Neural progenitor cell (in vitro differentiated cells): ENCODE data around the gene APOL5. TPM values are rescaled to one million over a fixed set of nuclear protein-coding genes. Genes with fewer than 3 reads are reported as not detected.

Source experiments
- DNase-seq: peaks from one replicate; pipeline ENCODE4 v3.0.0-alpha.2; 2016; ENCODE audit warnings: low spot score
- H2AFZ ChIP-seq: fragments of 200-600 bp; sonication (generic); replicated peaks from 2 replicates; pipeline ENCODE4 v1.6.1; 2016; ENCODE audit warnings: antibody characterized with exemption
- H3F3A ChIP-seq: fragments of 200-600 bp; sonication (generic); 2 replicates; pipeline ENCODE4 v1.6.1; 2016; ENCODE audit warnings: antibody characterized with exemption, low read depth
- H3K27ac ChIP-seq: fragments of 200-600 bp; sonication (generic); 2 replicates; pipeline ENCODE4 v1.5.1; 2016; ENCODE audit warnings: mild to moderate bottlenecking
- H3K27me3 ChIP-seq: fragments of 200-600 bp; sonication (generic); 2 replicates; pipeline ENCODE4 v1.6.1; 2016; ENCODE audit warnings: mild to moderate bottlenecking, moderate library complexity
- H3K36me3 ChIP-seq: fragments of 200-600 bp; sonication (generic); 2 replicates; pipeline ENCODE4 v1.5.1; 2016
- H3K4me1 ChIP-seq: fragments of 200-600 bp; sonication (generic); 2 replicates; pipeline ENCODE4 v1.6.1; 2016; ENCODE audit warnings: mixed run types
- H3K4me2 ChIP-seq: fragments of 200-600 bp; sonication (generic); 2 replicates; pipeline ENCODE4 v1.6.1; 2016
- H3K4me3 ChIP-seq: fragments of 200-600 bp; sonication (generic); 2 replicates; pipeline ENCODE4 v1.5.1; 2016
- H3K79me2 ChIP-seq: fragments of 200-600 bp; sonication (generic); 2 replicates; pipeline ENCODE4 v1.6.1; 2016; ENCODE audit warnings: low read depth
- H3K9ac ChIP-seq: fragments of 200-600 bp; sonication (generic); 2 replicates; pipeline ENCODE4 v1.6.1; 2016
- H3K9me3 ChIP-seq: fragments of 200-600 bp; sonication (generic); 2 replicates; pipeline ENCODE4 v1.5.1; 2016; ENCODE audit warnings: low read depth
- H4K20me1 ChIP-seq: fragments of 200-600 bp; sonication (generic); 2 replicates; pipeline ENCODE4 v1.6.1; 2016; ENCODE audit warnings: low read depth
- H3K27ac Mint-ChIP-seq: 3 replicates; pipeline ENCODE4 v1.8.0; 2021; ENCODE audit warnings: mixed read lengths
- H3K27me3 Mint-ChIP-seq: 2 replicates; pipeline ENCODE4 v1.8.0; 2022; ENCODE audit warnings: low read depth, mild to moderate bottlenecking, inconsistent platforms, moderate library complexity, mixed read lengths; ENCODE audit not compliant: insufficient read depth
- H3K36me3 Mint-ChIP-seq: 3 replicates; pipeline ENCODE4 v1.8.0; 2021; ENCODE audit warnings: mixed read lengths
- H3K4me1 Mint-ChIP-seq: 3 replicates; pipeline ENCODE4 v1.8.0; 2021; ENCODE audit warnings: mixed read lengths
- H3K4me3 Mint-ChIP-seq: 3 replicates; pipeline ENCODE4 v1.8.0; 2021; ENCODE audit warnings: mild to moderate bottlenecking, moderate library complexity, mixed read lengths
- H3K9me3 Mint-ChIP-seq: 3 replicates; pipeline ENCODE4 v1.8.0; 2020; ENCODE audit warnings: mixed read lengths
- CTCF ChIP-seq: fragments of 200-600 bp; sonication (generic); IDR thresholded peaks from 2 replicates; pipeline ENCODE4 v1.5.1; 2017; ENCODE audit warnings: antibody characterized with exemption, mild to moderate bottlenecking
- EZH2 ChIP-seq: fragments of 200-600 bp; sonication (generic); IDR thresholded peaks from 2 replicates; pipeline ENCODE4 v1.6.1; 2017; ENCODE audit warnings: antibody characterized with exemption, mild to moderate bottlenecking, moderate library complexity
- EZH2phosphoT487 ChIP-seq: fragments of 200-600 bp; sonication (generic); IDR thresholded peaks from 2 replicates; pipeline ENCODE4 v1.6.1; 2017; ENCODE audit warnings: antibody characterized with exemption
- total RNA-seq: library from RNA; depleted of rRNA; stranded (reverse); fragments of >200 nt; gene quantifications from 2 replicates; pipeline ENCODE4 v1.2.3, GENCODE V29; 2015; ENCODE audit warnings: low replicate concordance

The APOL5 gene
- total RNA-seq, 1 donor from 2014 or later = not detected

GRCh38 chr22:35703861-35704584 is 13.6 kb upstream of the APOL5 start:
- Mint-ChIP-seq H3K9me3 (no peaks in the 10 kb centered on the region), H3K4me1 (no peaks in the 10 kb centered on the region), H3K36me3 (no peaks in the 10 kb centered on the region), H3K27me3 (peaks cover 14% of the 10 kb centered on the region), H3K27ac (no peak overlapping the region), H3K4me3 (no peak overlapping the region)
- no peaks in the 10 kb centered on the region for H3K36me3 ChIP-seq
- no peak overlapping the region for H3K9ac ChIP-seq
- no peak overlapping the region for H3K27ac ChIP-seq
- H3F3A ChIP-seq = no peaks in the 10 kb centered on the region
- no peak for DNase-seq
- peaks cover 9% of the 10 kb centered on the region for H3K27me3 ChIP-seq
- no peaks in the 10 kb centered on the region for H3K4me1 ChIP-seq
- H4K20me1 ChIP-seq = no peaks in the 10 kb centered on the region
- H3K4me2 ChIP-seq = no peak overlapping the region
- no peak overlapping the region for H3K4me3 ChIP-seq
- TF ChIP-seq CTCF (no peak), EZH2 (no peak), EZH2phosphoT487 (no peak)
- no peaks in the 10 kb centered on the region for H3K79me2 ChIP-seq
- no peak overlapping the region for H2AFZ ChIP-seq
- no peaks in the 10 kb centered on the region for H3K9me3 ChIP-seq

- no peak overlapping the region for H3K9ac ChIP-seq
- no peak overlapping the region for H3K27ac ChIP-seq
- no peaks in the 10 kb centered on the region for H4K20me1 ChIP-seq
- H3K27ac Mint-ChIP-seq = no peak overlapping the region
- H3K4me3 Mint-ChIP-seq = no peak overlapping the region
- H3K4me1 Mint-ChIP-seq = no peaks in the 10 kb centered on the region
- H3K79me2 ChIP-seq = no peaks in the 10 kb centered on the region
- DNase-seq = no peak
- TF ChIP-seq EZH2 (no peak), EZH2phosphoT487 (no peak), CTCF (no peak)
- H3K4me1 ChIP-seq = no peaks in the 10 kb centered on the region
- H3K27me3 ChIP-seq = peaks cover 9% of the 10 kb centered on the region
- H3K27me3 Mint-ChIP-seq = peaks cover 10% of the 10 kb centered on the region
- H3K9me3 Mint-ChIP-seq = no peaks in the 10 kb centered on the region
- no peaks in the 10 kb centered on the region for H3K36me3 ChIP-seq
- H3K4me2 ChIP-seq = no peak overlapping the region
- no peaks in the 10 kb centered on the region for H3K9me3 ChIP-seq
- no peak overlapping the region for H2AFZ ChIP-seq
- H3K4me3 ChIP-seq = no peak overlapping the region
- H3F3A ChIP-seq = no peaks in the 10 kb centered on the region
- H3K36me3 Mint-ChIP-seq = no peaks in the 10 kb centered on the region
These were observed 12.5 kb upstream of the APOL5 start for GRCh38 chr22:35705141-35705540.

- no peaks in the 10 kb centered on the region for H3K9me3 ChIP-seq
- no peak overlapping the region for H3K4me2 ChIP-seq
- TF ChIP-seq EZH2phosphoT487 (no peak), EZH2 (no peak)
- H3K4me1 ChIP-seq = no peaks in the 10 kb centered on the region
- H3K79me2 ChIP-seq = no peaks in the 10 kb centered on the region
- H3K27ac ChIP-seq = no peak overlapping the region
- H3F3A ChIP-seq = no peaks in the 10 kb centered on the region
- H3K4me3 ChIP-seq = no peak overlapping the region
- Mint-ChIP-seq H3K4me1 (peaks cover 3% of the 10 kb centered on the region), H3K9me3 (no peaks in the 10 kb centered on the region), H3K36me3 (no peaks in the 10 kb centered on the region), H3K27me3 (peaks cover 4% of the 10 kb centered on the region), H3K27ac (no peak overlapping the region), H3K4me3 (no peak overlapping the region)
- no peaks in the 10 kb centered on the region for H4K20me1 ChIP-seq
- no peak for DNase-seq
- H3K27me3 ChIP-seq = no peaks in the 10 kb centered on the region
- no peak overlapping the region for H3K9ac ChIP-seq
- H2AFZ ChIP-seq = no peak overlapping the region
- H3K36me3 ChIP-seq = no peaks in the 10 kb centered on the region
These were observed 9.2 kb upstream of the APOL5 start for GRCh38 chr22:35708453-35708852.

- no peaks in the 10 kb centered on the region for H3K4me1 ChIP-seq
- H3K36me3 ChIP-seq = no peaks in the 10 kb centered on the region
- Mint-ChIP-seq H3K4me3 (no peak overlapping the region), H3K9me3 (peaks cover 3% of the 10 kb centered on the region), H3K36me3 (no peaks in the 10 kb centered on the region), H3K27ac (no peak overlapping the region), H3K4me1 (peaks cover 3% of the 10 kb centered on the region), H3K27me3 (peaks cover 2% of the 10 kb centered on the region)
- H4K20me1 ChIP-seq = no peaks in the 10 kb centered on the region
- no peak for DNase-seq
- TF ChIP-seq CTCF (no peak), EZH2 (no peak), EZH2phosphoT487 (no peak)
- H3K27ac ChIP-seq = no peak overlapping the region
- no peaks in the 10 kb centered on the region for H3K79me2 ChIP-seq
- no peak overlapping the region for H3K9ac ChIP-seq
- H2AFZ ChIP-seq = no peak overlapping the region
- H3K9me3 ChIP-seq = no peaks in the 10 kb centered on the region
- H3K4me2 ChIP-seq = no peak overlapping the region
- no peaks in the 10 kb centered on the region for H3F3A ChIP-seq
- H3K27me3 ChIP-seq = no peaks in the 10 kb centered on the region
- H3K4me3 ChIP-seq = no peak overlapping the region
These were observed 8.8 kb upstream of the APOL5 start for GRCh38 chr22:35708917-35709316.
